Neuronal stem cell (in vitro differentiated cells): ENCODE measurements around the gene NDUFA13.

Experiments used
- DNase-seq: peaks from one replicate; pipeline ENCODE4 v3.0.0-alpha.2; 2013; ENCODE audit warnings: low spot score
- H2AFZ ChIP-seq: one replicate; pipeline ENCODE4 v1.6.1; 2013; ENCODE audit warnings: mild to moderate bottlenecking, low read length, inconsistent platforms
- H2AK5ac ChIP-seq: 2 replicates; pipeline ENCODE4 v1.6.1; 2013; ENCODE audit warnings: low read depth, mild to moderate bottlenecking, inconsistent platforms, low read length, moderate library complexity, mixed read lengths
- H2BK120ac ChIP-seq: 2 replicates; pipeline ENCODE4 v1.6.1; 2013; ENCODE audit warnings: low read depth, mild to moderate bottlenecking, inconsistent platforms, low read length, moderate library complexity, mixed read lengths
- H2BK12ac ChIP-seq: one replicate; pipeline ENCODE4 v1.6.1; 2013; ENCODE audit warnings: low read length, inconsistent platforms
- H2BK15ac ChIP-seq: 2 replicates; pipeline ENCODE4 v1.6.1; 2013; ENCODE audit warnings: mild to moderate bottlenecking, low read length, inconsistent platforms, mixed read lengths
- H2BK5ac ChIP-seq: one replicate; pipeline ENCODE4 v1.6.1; 2013; ENCODE audit warnings: inconsistent platforms, mild to moderate bottlenecking, low read length, moderate library complexity
- H3K14ac ChIP-seq: one replicate; pipeline ENCODE4 v1.6.1; 2013; ENCODE audit warnings: low read length, inconsistent platforms
- H3K18ac ChIP-seq: 2 replicates; pipeline ENCODE4 v1.6.1; 2013; ENCODE audit warnings: low read length, inconsistent platforms
- H3K23ac ChIP-seq: 2 replicates; pipeline ENCODE4 v1.6.1; 2013; ENCODE audit warnings: low read depth, mild to moderate bottlenecking, mixed read lengths, low read length, inconsistent platforms; ENCODE audit not compliant: poor library complexity
- H3K27ac ChIP-seq: replicated peaks from 3 replicates; pipeline ENCODE4 v1.5.1; 2013; ENCODE audit warnings: low read length, inconsistent platforms
- H3K27me3 ChIP-seq, 3 experiments: 2 replicates each; pipeline ENCODE4 v1.6.1; 2013; ENCODE audit warnings: low read length in 3 of 3, mild to moderate bottlenecking in 2 of 3, inconsistent platforms in 1 of 3, low read depth in 1 of 3, mixed read lengths in 1 of 3, moderate library complexity in 1 of 3; ENCODE audit not compliant: control insufficient read depth in 3 of 3, insufficient read depth in 3 of 3
- H3K36me3 ChIP-seq, 2 donors: replicated peaks in 1 of 2; 2 replicates each; pipeline ENCODE4 v1.6.1; 2013; ENCODE audit warnings: low read length in 2 of 2; ENCODE audit not compliant: control insufficient read depth in 2 of 2, insufficient read depth in 2 of 2
- H3K4ac ChIP-seq: 2 replicates; pipeline ENCODE4 v1.6.1; 2013; ENCODE audit warnings: inconsistent platforms, mild to moderate bottlenecking, low read length, moderate library complexity
- H3K4me1 ChIP-seq, 2 donors: 1 replicate in 1 of 2; 2 replicates in 1 of 2; pipeline ENCODE4 v1.6.1; 2013; ENCODE audit warnings: low read length in 2 of 2, low read depth in 1 of 2; ENCODE audit not compliant: control insufficient read depth in 2 of 2, insufficient read depth in 1 of 2
- H3K4me2 ChIP-seq: one replicate; pipeline ENCODE4 v1.6.1; 2013; ENCODE audit warnings: mild to moderate bottlenecking, low read length, inconsistent platforms; ENCODE audit not compliant: insufficient read depth, poor library complexity, severe bottlenecking
- H3K4me3 ChIP-seq, 2 donors: 2 replicates each; pipeline ENCODE4 v1.5.1; 2013; ENCODE audit warnings: low read length in 2 of 2, mild to moderate bottlenecking in 2 of 2, inconsistent platforms in 1 of 2, moderate library complexity in 1 of 2
- H3K79me1 ChIP-seq: one replicate; pipeline ENCODE4 v1.6.1; 2013; ENCODE audit warnings: low read depth, mild to moderate bottlenecking, inconsistent platforms, low read length, moderate library complexity
- H3K9ac ChIP-seq: one replicate; pipeline ENCODE4 v1.6.1; 2013; ENCODE audit warnings: mild to moderate bottlenecking, low read depth, low read length, inconsistent platforms; ENCODE audit not compliant: poor library complexity
- H3K9me3 ChIP-seq, 2 donors: replicated peaks in 1 of 2; 2 replicates each; pipeline versions ENCODE3 to v1.6.1; 2013; ENCODE audit warnings: low read length in 2 of 2, mild to moderate bottlenecking in 2 of 2, inconsistent platforms in 1 of 2, low read depth in 1 of 2, mixed read lengths in 1 of 2, moderate library complexity in 1 of 2; ENCODE audit not compliant: control insufficient read depth in 2 of 2, insufficient read depth in 1 of 2
- H4K8ac ChIP-seq: one replicate; pipeline ENCODE4 v1.6.1; 2013; ENCODE audit warnings: low read depth, mild to moderate bottlenecking, inconsistent platforms, low read length, moderate library complexity
- H4K91ac ChIP-seq: one replicate; pipeline ENCODE4 v1.6.1; 2013; ENCODE audit warnings: low read length, low read depth, mild to moderate bottlenecking, inconsistent platforms; ENCODE audit not compliant: poor library complexity
- WGBS, 2 donors: extraction: QIAGEN DNeasy Blood & Tissue Kit; methylation state at CpG; one replicate each; pipeline ENCODE4 v1.1.7; 2013; ENCODE audit warnings: missing lambda C conversion rate in 2 of 2, mixed read lengths in 1 of 2; ENCODE audit not compliant: insufficient read length in 2 of 2, insufficient replicate concordance in 1 of 2; ENCODE audit errors: extremely low coverage in 2 of 2; 5-methylcytosine and 5-hydroxymethylcytosine counted together

NDUFA13 gene

DNA sequence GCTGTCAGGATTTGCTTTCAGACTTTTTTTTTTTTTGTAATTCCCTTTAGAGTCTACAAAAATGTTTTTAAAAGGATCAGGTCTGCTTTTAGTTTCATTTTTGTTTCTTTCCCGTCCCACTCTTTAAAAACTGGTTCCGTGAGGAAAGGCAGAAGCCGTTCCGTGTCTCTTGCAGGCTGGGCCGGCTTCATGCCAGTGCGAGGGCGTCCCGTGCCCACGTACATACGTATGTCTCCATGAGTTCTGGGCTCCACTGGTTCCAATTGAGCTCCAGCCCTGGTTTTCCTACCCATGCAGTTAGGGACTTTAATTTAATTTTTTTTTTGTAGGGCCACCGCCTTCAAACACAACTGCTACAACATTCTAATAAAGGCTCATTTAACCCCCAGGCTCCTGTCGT is 9.4 kb upstream of the NDUFA13 start:
- Histone ChIP-seq H3K4ac (no peak overlapping the region), H2AK5ac (no peak overlapping the region), H3K27me3 (no peaks in the 10 kb centered on the region), H3K36me3 (peaks cover 43 to 74% of the 10 kb centered on the region in 2 donors), H3K14ac (no peak overlapping the region), H2BK120ac (no peak overlapping the region), H4K91ac (no peak overlapping the region), H2BK12ac (no peak overlapping the region), H2AFZ (no peak overlapping the region), H3K4me3 (no peak overlapping the region), H3K18ac (no peak overlapping the region), H3K79me1 (peaks cover 1% of the 10 kb centered on the region), H3K9ac (no peak overlapping the region), H4K8ac (no peak overlapping the region), H3K23ac (no peak overlapping the region), H3K4me2 (no peak overlapping the region), H3K27ac (no peak overlapping the region), H3K9me3 (no peaks in the 10 kb centered on the region), H2BK15ac (no peak overlapping the region), H3K4me1 (peaks cover 0 to 2% of the 10 kb centered on the region in 2 donors), H2BK5ac (no peak overlapping the region)
- DNase-seq, result no peak
- no CpG with 5 or more reads among the region's 12 CpGs for WGBS, 2 donors

DNA sequence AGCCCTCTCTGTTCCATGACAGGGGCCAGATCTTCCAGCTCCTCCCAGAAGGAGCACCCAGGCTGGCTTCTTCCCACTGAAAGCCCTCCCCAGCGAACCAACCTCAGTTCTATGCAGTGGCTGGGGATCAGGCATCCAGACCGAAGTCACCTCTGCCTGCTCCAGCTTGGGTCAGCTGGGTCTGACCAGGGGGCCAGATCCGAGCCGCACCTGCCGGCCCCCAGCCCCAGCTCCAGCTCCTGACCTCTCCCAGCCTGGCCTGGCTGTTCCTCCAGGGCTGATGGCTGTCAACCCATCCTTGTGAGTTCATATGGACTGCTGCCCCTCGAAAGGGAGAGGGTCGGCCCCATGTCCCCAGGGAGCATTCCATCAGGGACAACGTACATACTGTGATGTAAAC is 8.7 kb upstream of the NDUFA13 start:
- Histone ChIP-seq H2BK12ac (no peak overlapping the region), H3K79me1 (peaks cover 1% of the 10 kb centered on the region), H4K91ac (no peak overlapping the region), H3K14ac (no peak overlapping the region), H3K27me3 (no peaks in the 10 kb centered on the region), H2BK5ac (no peak overlapping the region), H3K4ac (no peak overlapping the region), H2BK15ac (no peak overlapping the region), H4K8ac (no peak overlapping the region), H3K4me2 (no peak overlapping the region), H2BK120ac (no peak overlapping the region), H3K4me1 (peaks cover 0 to 2% of the 10 kb centered on the region in 2 donors), H3K4me3 (no peak overlapping the region), H3K23ac (no peak overlapping the region), H3K36me3 (peaks cover 35 to 66% of the 10 kb centered on the region in 2 donors), H3K9ac (peak overlapping the region; percentile 30), H3K9me3 (no peaks in the 10 kb centered on the region), H3K27ac (no peak overlapping the region), H3K18ac (no peak overlapping the region), H2AFZ (no peak overlapping the region), H2AK5ac (no peak overlapping the region)
- no peak for DNase-seq
- no CpG with 5 or more reads among the region's 8 CpGs for WGBS, 2 donors

DNA sequence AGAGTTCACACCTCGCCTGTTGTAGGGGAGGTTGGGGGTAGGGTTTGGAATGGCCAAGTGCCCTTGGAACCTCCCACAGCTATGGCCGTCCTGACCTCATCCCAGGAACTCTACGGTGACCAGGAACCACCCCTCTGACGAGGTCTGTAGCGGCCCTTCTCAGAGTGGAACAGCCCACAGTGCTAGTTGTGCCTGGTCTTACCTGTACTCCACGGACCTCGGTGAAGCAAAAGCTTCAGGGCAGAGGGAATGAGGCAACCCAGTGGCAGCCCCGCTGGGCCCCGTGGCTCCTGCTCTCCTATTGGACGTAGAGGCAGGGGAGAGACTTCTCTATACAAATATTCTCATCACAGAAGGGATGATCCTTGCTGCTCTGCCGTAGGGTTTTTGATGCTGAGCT is 7.8 kb upstream of the NDUFA13 start:
- Histone ChIP-seq H2BK120ac (no peak overlapping the region), H3K14ac (no peak overlapping the region), H2AFZ (no peak overlapping the region), H3K36me3 (peaks cover 29 to 57% of the 10 kb centered on the region in 2 donors), H3K18ac (peak overlapping the region; percentile 27), H2AK5ac (no peak overlapping the region), H2BK15ac (no peak overlapping the region), H3K4me3 (no peak overlapping the region), H2BK12ac (no peak overlapping the region), H3K9ac (no peak overlapping the region), H3K27me3 (no peaks in the 10 kb centered on the region), H4K8ac (no peak overlapping the region), H2BK5ac (no peak overlapping the region), H3K9me3 (no peaks in the 10 kb centered on the region), H3K23ac (no peak overlapping the region), H3K4ac (no peak overlapping the region), H3K27ac (no peak overlapping the region), H3K79me1 (peaks cover 1% of the 10 kb centered on the region), H3K4me1 (peaks cover 0 to 2% of the 10 kb centered on the region in 2 donors), H4K91ac (no peak overlapping the region), H3K4me2 (no peak overlapping the region)
- DNase-seq, result no peak
- WGBS, 2 donors, result no CpG with 5 or more reads among the region's 11 CpGs

DNA sequence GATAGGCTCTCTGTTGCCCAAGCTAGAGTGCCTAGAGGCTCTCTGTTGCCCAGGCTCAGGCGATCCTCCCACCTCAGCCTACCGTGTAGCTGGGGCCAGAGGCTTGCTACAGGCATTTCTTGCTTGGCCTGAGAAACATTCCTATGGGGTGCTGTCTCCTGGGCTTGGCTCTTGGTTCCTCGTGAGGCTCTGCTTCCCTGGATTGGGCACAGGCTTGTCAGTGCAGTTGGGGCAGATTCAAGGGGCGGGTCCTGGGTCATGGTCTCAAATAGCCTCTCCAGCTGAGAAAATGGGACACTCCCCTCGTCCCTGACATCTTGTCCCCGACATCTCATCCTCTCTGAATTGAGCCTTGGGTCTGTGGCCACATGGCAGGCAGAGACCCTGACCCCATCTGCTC is 5.6 kb upstream of the NDUFA13 start:
- H4K8ac ChIP-seq, result no peak overlapping the region
- H3K4ac ChIP-seq, result no peak overlapping the region
- no peak overlapping the region for H3K4me3 ChIP-seq
- no peak overlapping the region for H2BK5ac ChIP-seq
- H3K79me1 ChIP-seq, result peaks cover 5% of the 10 kb centered on the region
- peaks cover 5% of the 10 kb centered on the region in 2 donors for H3K9me3 ChIP-seq
- H2BK120ac ChIP-seq, result no peak overlapping the region
- no peak overlapping the region for H2AK5ac ChIP-seq
- DNase-seq, result no peak
- no peak overlapping the region for H4K91ac ChIP-seq
- H3K27ac ChIP-seq, result no peak overlapping the region
- peaks cover 0 to 2% of the 10 kb centered on the region in 2 donors for H3K4me1 ChIP-seq
- peak overlapping the region; percentile 28 for H3K18ac ChIP-seq
- no peak overlapping the region for H2BK12ac ChIP-seq
- H3K36me3 ChIP-seq, result peaks cover 12 to 35% of the 10 kb centered on the region in 2 donors
- H3K23ac ChIP-seq, result no peak overlapping the region
- H2AFZ ChIP-seq, result no peak overlapping the region
- no peak overlapping the region for H3K9ac ChIP-seq
- no peaks in the 10 kb centered on the region for H3K27me3 ChIP-seq
- WGBS, 2 donors, result no CpG with 5 or more reads among the region's 6 CpGs
- H2BK15ac ChIP-seq, result no peak overlapping the region
- no peak overlapping the region for H3K14ac ChIP-seq
- H3K4me2 ChIP-seq, result no peak overlapping the region
